Measurements from ENCODE around the gene WNT6.

WNT6 gene

DNA sequence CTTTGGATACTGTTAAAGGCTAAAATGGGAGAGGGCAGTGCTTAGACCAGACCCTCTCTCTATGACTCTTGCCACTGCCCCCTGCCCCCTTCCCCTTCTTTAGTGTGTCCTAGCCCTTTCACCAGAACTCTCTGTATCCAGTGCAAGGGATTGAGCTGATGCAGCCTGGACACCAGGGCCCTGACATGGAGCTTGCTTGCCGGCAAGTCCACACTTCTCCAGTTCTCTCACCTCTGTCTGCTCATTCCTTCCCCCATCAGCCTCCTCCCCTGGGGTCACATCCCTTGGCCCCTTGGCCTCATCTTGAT is 1.5 kb upstream of the WNT6 start:
- DNase-seq: no peak

DNA sequence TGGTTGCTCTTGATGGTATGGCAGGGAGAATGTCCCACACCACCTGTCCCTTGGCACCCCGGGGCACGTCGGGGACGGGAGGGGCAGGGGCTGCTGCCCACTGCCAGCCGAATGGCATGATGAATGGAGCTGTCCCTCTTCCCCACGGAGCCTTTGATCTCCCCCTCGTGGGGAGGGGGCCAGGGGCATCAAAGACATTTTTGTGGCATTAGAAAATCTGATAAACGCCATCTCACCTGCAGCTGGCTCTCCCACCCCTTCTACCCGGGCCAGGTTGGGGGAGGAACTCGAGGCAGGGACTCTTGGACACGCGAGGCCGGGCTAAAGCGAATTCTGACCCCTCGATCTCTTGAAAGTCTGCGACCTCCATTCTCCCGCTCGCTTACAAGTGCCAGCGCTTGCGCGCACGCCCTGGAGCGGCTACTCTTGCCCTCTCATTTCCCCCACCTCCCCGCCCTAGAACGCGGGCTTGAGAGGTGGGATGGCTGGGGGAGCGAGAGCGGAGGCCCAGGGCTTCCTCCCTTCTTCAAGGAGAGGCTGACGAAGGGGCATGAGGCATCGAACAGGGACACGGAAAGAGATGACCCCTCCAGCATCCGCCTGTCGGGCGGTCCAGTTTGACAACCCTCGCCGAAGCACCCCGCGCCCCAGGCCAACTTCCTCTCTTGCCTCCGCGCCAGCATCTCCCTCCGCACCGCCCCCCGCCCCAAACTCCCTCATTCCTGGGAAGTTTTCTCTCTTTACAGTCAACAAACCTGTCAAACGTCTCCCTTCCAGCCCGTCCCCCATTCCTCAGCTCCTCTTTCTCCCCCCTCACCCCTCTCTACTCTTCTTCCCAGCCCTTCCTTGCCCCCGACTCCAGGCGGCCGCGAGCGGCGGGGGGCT is 692 bp upstream of the WNT6 start:
- no peak for DNase-seq

DNA sequence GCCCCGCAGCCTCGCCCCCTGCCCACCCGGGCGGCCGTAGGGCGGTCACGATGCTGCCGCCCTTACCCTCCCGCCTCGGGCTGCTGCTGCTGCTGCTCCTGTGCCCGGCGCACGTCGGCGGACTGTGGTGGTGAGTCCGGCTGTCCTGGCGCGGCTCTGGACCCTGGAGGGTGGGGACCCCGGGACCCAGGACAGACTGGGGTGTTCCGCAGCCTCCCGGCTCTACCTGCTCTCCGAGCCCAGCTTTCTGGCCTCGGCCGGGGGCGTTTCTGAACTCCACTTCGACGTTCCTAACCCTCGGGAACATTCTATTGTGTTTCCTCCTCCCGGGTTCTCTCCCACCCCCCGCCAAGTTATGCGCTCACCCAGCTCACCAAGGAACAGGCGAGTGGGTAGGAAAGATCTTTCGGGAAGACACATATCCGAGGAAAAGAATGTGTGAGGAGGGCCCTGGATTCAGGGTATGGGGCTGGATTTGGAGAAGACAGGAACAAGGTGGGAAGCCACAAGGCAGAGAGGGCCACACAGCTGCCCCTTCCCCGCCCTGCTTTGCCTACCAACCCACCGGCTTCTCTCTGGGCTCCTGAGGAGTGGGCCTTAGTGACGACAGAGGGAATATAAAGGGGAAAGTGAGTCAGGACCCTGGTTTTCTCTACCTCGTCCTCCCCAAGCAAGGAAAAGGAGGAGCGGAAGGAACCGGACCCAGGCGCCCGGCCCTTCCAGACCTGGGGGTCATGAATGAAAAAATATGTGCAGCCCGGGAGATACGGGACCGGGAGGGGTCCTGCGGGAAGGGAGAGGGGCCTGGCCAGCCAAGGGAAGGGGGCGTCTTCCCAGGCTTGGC is 605 bp downstream of the WNT6 start:
- no peak for DNase-seq

DNA sequence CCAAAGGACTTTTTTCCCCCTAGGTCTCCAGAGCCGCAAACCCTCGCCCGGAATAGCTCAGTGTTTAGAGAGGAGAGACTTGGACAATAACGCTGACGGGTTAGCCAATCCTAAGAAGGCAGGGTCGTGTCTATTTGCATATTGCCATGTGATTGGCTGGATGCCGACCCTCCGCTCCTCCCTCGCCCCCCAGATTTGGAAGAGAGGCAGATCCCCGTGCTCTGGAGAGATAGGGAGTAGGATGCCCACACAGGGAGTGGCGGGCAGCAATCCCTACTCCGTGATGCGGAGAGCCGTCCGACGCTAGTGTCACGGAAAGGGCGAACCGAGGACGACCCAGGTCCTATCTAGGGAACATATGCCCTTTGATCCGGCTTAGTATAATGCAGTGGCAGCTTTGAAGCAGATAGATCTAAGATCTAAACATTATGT is 1.4 kb downstream of the WNT6 start:
- DNase-seq: no peak

DNA sequence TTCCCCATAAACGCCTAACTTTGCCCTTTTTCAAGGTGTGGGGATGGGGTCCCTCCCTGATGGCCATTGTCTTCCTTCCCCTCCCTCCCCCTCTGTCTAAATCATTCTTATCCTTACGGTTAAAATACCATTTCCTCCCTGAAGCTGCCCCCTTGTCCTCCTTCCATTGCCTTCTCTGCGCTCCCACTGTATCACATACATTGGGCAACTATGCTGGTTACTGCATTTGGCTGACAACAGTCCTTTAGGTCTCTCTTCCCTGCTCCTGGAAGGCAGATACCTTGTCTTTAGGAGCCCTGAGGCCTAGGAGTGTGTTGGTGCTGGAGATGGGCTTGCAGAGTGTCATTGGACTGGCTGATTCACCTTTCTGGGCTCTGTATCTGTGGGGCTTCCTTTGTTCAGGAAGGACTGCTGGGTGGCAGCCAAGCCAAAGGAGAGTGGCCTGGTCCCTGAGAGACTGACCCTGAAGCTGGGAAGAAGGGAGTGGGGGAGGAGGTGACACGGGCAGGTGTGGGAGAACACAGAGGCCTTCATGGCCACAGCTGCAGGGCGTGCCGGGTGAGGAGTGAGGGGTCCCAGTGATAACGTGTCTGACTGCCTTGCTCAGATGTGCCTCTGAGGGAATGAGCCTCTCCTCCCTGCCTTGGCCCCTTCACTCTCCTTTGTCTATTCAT is 2.2 kb downstream of the WNT6 start:
- no peak for DNase-seq

DNA sequence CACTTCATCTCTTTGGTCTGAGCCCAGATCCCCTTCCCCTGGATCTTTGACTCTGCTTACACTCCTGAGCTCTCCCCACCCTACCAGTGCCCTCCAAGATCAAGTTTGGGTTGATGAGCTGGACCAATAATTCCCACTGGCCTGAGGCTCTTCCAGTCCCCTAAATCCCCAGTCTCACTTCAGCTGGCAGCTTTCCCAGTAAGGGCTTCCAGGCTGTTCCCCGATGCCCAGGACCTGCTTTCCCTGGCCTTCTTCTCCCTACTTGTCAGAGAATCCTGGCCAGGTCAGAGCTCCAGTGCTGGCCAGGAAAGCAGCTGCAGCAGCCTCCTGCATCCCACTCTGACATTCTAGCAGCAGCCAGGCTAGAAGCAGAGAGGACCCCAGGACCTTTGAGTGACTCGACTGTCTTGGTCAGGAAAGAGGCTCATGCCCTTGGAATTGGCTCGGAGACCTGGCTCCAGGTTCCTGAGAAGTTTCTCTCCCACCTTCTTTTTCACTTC is 3.5 kb downstream of the WNT6 start:
- no peak for DNase-seq

DNA sequence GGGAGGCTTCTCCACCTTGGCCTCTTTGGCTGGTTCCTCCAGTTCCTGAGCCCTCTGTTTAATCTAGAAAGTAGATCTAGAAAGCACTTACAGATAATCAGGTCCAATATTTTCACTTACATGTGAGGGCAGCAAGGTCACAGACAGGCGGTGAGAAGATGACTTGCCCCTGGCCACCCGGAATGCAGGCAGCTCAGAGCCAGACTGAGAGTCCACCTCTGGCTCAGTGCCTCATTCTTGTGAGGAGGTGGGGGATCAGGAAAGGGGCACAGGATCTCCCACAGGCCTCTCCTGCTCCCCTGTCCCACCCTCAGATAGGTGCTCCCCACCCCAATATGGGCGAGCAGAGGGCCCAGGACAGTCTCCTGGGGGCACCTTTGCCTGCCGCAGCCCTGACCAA is 5.8 kb downstream of the WNT6 start:
- no peak for DNase-seq

DNA sequence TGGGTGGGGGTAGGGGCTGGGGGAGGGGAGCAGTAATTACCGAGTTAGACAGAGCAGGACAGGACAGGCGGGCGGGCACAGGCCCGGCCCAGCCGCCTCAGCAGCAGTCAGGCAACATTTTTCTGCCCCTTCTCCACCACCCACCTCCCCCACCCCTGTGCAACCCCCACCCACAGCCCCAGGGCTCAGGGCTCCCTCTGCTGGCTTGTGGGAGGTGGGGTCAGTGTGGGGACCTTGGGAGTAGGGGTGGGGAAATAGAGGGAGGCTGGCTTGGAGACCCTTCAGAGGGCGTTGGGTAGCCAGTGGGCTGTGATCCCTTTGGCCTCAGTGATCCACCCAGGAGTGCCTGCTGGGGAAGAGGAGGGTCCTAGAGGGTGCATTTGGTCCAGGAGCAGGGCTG is 6.4 kb downstream of the WNT6 start:
- no peak for DNase-seq

DNA sequence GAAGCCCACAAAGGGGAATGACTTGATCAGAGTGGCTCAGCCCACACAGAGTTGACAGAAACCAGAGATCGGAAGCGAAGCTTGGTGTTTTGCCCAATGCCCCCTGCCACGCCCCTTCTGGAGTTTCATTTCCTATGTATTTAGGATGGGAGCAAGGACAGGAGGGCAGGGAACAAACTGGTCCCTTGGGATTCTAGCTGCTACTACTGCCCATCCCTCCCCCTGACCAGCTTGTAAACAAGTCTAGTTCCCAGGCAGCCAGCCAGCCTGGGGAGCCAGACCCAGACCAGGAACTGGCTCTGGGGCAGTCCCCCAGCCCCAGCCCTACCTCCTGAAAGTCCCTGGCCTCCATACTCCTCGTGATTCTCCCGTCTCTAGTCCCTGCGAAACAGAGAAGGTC is 8.3 kb downstream of the WNT6 start:
- no peak for DNase-seq

DNA sequence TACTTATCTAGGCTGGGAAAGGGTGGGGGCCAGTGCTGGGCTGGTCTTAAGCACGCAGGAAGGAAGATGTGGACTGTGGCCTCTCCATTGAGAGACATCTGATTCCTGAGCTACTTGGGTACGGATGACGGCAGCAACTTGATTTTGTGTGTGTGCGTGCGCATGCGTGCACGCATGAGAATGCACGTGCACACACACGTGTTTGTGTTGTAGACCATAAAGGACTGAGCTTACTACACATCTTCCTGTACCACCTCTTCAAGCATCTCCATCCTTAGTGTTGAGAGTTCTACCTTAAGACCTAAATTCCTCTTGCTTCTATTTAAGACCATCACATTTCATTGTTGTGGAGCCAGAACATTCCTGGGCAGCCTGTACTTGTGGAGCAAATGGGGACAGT is 9.5 kb downstream of the WNT6 start:
- DNase-seq: no peak

DNA sequence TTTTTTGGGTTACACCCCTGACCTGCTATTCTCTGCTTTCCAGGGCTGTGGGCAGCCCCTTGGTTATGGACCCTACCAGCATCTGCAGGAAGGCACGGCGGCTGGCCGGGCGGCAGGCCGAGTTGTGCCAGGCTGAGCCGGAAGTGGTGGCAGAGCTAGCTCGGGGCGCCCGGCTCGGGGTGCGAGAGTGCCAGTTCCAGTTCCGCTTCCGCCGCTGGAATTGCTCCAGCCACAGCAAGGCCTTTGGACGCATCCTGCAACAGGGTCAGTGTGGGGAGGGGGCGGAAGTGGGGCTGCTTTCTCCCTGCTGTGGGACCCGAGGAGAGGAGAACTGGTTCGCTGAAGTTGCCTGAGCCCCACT is 11.4 kb downstream of the WNT6 start:
- DNase-seq: no peak

DNA sequence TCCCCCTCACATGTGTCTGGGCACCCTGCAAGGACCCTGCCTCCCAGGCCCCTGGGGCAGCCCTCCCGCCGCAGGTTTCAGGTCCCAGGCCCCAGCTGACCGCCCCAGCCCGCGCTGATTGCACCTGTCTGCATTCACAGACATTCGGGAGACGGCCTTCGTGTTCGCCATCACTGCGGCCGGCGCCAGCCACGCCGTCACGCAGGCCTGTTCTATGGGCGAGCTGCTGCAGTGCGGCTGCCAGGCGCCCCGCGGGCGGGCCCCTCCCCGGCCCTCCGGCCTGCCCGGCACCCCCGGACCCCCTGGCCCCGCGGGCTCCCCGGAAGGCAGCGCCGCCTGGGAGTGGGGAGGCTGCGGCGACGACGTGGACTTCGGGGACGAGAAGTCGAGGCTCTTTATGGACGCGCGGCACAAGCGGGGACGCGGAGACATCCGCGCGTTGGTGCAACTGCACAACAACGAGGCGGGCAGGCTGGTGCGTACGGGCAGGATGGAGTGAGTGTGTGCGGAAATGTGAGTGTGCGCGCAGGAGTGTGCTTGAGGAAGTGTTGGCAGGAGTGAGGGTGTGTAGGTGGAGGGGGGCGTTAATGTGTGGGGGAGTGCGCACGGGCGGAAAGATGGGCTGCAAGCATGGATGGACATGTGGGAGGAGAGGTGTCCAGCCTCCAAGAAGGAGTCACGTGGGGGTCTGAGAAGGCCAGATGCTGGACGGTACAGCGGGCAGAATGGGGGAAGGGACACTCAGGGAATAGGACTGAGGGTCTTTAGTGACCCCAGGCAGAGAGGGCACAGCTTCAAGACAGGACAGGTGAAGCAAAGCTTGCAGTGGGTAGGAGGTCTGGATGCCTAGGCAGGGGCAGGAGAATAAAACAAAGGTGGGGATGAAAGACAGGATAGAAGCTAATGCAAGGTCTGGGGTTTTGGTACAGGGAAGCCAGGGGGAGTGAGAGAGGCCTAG is 12.0 kb downstream of the WNT6 start:
- no peak for DNase-seq

DNA sequence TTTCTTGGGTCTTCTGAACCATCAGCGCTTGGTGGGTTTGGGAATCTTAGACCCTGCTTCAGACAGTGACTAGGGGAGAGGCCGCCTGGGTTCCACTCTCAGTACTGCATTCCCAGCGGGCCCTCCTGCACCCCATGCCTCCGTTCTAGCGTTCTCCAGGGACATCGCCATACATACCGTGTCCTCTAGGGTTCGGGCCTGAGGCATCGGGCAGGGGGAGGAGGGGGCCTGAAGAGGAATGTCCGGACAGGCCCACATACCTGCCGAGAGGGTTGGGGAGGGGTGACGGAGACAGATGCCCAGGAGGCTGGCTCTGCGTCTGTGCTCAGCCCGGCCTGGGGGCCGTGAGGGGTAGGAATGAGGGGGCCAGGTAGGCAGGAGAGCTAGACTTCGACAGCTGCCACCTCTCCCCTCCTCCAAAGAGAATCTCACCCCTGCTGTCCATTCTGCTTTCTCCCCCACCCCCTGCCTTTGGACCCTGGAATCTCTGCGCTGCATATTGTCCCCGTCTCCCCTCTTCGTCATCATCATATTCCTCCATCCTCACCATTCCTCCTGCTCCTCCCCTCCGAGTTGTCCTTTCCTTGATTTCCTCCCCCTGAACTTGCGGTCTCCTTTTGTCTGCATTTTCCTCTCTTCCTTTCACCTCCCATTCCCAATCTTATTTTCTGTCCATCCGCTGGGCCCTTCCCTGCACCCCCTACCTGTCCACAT is 13.2 kb downstream of the WNT6 start:
- no peak for DNase-seq

DNA sequence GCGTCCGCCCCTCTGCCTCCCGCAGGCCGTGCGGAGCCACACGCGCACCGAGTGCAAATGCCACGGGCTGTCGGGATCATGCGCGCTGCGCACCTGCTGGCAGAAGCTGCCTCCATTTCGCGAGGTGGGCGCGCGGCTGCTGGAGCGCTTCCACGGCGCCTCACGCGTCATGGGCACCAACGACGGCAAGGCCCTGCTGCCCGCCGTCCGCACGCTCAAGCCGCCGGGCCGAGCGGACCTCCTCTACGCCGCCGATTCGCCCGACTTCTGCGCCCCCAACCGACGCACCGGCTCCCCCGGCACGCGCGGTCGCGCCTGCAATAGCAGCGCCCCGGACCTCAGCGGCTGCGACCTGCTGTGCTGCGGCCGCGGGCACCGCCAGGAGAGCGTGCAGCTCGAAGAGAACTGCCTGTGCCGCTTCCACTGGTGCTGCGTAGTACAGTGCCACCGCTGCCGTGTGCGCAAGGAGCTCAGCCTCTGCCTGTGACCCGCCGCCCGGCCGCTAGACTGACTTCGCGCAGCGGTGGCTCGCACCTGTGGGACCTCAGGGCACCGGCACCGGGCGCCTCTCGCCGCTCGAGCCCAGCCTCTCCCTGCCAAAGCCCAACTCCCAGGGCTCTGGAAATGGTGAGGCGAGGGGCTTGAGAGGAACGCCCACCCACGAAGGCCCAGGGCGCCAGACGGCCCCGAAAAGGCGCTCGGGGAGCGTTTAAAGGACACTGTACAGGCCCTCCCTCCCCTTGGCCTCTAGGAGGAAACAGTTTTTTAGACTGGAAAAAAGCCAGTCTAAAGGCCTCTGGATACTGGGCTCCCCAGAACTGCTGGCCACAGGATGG is 14.0 kb downstream of the WNT6 start:
- no peak for DNase-seq

DNA sequence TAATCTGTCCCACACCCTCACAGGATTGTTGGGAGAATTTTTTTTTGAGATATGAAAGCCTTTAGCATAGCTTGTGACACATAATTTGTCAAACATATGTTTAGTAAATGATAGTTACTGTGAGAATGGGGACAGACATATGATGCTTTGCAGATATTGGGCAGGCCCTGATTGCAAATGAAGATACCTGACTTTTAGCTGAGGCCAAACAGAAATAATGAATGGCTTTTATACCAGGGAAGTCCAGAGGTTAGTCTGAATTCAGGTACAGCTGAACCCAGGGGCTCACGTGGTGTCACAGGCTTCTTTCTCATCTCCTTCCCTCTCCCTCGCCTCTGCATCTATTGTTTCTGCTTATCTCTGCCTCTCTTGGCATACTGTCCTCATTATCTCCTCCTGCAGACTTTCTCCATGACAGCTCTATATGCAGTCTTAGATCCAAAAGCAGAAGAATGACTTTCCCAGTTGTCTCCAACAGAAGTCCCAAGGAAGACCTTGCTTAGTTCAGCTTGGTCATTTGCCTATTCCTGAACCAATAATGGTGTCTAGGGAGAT is 16.2 kb downstream of the WNT6 start:
- no peak for DNase-seq

DNA sequence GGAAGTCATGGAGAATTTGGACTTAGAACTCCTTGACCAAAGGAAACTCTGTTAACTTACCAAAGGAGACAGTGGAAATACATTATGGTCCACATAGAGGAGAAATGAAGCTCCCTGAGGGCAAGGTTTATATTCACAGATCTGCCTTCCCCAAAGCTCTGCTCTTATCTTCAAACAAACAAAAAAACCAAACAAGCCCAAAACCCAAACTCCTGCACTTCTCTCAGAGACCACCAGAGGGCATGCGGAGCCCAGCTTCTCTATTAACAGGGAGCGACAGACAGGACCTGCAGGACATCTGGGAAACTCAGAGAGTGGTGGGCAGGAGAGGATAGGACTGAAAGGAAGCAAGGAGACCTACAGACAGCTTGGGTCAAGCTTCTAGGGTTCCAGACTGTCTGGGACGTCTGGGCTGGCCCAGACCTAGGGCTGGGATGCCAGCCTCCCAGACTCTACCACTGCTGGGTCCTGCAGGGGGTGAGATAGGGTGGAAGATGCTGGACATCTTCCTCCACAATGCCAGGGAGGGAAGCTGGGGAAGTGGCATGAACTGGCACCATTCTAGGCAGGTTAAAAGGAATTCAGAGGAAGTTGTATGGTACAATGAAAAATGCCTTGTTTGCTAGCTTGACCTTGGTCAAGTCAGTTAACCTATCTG is 17.1 kb downstream of the WNT6 start:
- peak; percentile 79 for DNase-seq

DNA sequence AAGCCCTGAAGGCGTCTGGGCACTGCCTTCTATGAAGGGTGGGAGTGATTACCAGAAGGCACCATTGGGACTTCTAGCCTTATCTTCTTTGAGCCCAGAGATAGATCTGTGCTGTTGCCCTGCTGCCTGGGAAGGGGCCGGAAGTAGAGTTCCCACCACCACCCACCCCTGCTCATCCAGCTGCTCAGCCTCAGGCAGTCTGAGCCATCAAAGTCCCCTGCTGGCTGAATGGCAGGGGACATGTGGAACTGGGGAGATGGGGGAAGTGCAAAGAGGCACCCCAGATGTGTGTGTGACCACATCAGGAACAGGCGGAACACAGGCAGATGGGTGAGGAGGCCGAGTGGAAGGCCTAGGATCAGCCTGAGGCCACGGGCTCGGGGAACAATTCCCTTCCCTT is 17.7 kb downstream of the WNT6 start:
- DNase-seq: no peak

DNA sequence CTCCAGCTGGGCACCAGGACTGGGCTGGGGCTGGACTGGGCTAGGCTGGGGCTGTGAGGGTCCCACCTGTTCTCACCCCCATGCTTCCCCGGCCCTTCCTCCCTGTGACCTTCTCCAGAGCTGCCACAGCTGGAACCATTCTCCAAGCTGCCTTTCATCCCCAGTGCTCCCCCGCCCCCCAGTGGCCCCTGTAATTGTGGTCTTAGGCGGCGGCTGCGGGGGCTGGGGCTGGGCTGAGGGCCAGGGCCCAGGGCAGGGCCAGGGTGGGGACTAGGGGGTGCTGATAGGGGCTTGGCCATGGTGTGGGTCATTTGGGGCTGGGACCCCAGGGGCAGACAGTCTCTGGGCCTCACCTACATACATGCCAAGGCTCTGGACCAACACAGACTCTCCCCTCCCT is 18.3 kb downstream of the WNT6 start:
- no peak for DNase-seq

DNA sequence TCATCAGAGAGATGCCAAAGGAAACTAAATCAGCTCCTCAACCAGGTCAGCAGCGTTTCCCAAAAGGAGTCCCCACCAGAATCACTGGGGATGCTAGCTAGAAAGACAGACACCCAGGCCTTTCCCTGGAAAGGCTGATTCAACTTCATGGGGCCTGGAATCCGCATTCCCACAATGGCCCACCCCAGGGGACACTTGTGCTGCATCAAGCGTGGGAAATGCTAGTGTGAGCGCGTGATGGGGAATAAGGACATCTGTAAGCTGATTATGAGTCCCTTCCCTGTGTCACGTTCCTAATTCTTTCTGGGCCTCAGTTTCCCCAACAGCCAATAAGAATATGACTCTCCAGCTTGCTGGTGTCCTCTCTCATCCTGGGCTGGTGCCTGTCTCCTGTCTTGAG is 18.9 kb downstream of the WNT6 start:
- DNase-seq: no peak

Measured in midbrain (tissue), 1 donor.